SK-N-MC (cell line): ENCODE measurements around the gene FAM131B.
"Not testable (repeated sequence)": the region's sequence is repeated elsewhere in the genome, so short reads cannot be mapped to it uniquely, and the experiment has no call there.

ENCODE experiments used
- DNase-seq: peaks from one replicate; pipeline ENCODE4 v3.0.0-alpha.2; 2011; ENCODE audit warnings: low read depth, low spot score
- H3K27ac ChIP-seq: fragments of 200-600 bp; sonication (generic); 2 replicates; pipeline ENCODE4 v1.5.1; 2016; ENCODE audit warnings: mixed run types
- H3K36me3 ChIP-seq: fragments of 200-600 bp; sonication (generic); 2 replicates; pipeline ENCODE4 v1.6.1; 2017; ENCODE audit warnings: antibody characterized with exemption, low read length, mixed read lengths; ENCODE audit not compliant: insufficient read depth
- H3K4me3 ChIP-seq: fragments of 200-600 bp; sonication (generic); 2 replicates; pipeline ENCODE4 v1.5.1; 2016
- H3K9ac ChIP-seq: fragments of 200-600 bp; sonication (generic); 2 replicates; pipeline ENCODE4 v1.8.0; 2017; ENCODE audit warnings: mixed run types, mixed read lengths; ENCODE audit not compliant: insufficient read length
- H3K9me3 ChIP-seq: fragments of 200-600 bp; sonication (generic); 2 replicates; pipeline ENCODE4 v1.6.1; 2017; ENCODE audit warnings: low read depth, mild to moderate bottlenecking, antibody characterized with exemption, low read length, moderate library complexity, mixed read lengths
- EZH2 ChIP-seq: fragments of 200-600 bp; sonication (generic); IDR thresholded peaks from one replicate; pipeline ENCODE4 v1.6.1; 2017; ENCODE audit warnings: antibody characterized with exemption
- FOXP2 ChIP-seq: optimal IDR thresholded peaks from 2 replicates; pipeline ENCODE3; 2011; ENCODE audit warnings: mild to moderate bottlenecking, moderate library complexity; ENCODE audit not compliant: insufficient read depth; ENCODE audit errors: extremely low read length, control extremely low read depth
- POLR2AphosphoS5 ChIP-seq: IDR thresholded peaks from 2 replicates; pipeline ENCODE4 v1.6.1; 2012; ENCODE audit warnings: mild to moderate bottlenecking, low read depth, low read length, borderline replicate concordance

The FAM131B gene

DNA sequence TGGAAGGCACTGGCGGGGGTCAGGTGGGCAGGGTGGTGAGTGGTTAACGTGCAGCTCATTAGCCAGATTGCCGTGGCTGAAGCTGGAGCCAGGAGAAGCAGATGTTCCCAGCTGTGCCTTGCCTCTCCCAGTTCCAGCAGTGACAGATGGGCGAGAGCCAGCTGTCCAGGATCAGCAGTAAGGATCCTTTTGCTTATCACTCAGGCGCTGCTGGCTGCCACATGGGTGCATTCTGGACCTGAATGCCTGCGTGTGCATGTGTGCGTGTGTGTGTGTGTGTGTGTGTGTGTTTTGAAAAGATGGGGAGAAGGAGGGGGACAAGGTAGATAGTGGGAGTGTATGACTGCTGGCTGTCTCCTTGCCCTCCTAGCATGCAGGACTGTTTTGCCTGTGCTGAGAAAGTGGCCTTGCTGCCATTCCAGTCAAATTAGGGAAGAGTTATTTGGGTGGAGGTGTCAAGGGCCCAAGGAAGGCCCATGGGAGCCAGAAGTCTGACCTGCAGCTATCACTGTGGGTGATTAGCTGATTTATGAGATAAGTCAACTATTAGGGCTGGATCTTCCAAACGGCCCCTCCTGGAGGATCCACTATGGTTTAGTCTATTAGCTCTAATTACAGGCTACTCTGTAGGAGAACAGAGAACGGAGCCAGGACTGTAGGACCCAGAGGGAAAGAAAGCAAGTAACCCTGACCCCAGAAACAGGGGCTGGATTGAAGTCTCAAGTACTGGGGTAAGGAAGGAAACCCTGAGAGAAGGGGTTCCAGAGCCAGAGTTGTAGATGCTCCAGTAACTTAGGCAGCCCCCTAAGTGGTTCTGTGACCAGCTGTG, 42.9 kb upstream of the FAM131B start:
- Histone ChIP-seq H3K27ac (no peak overlapping the region), H3K4me3 (no peak overlapping the region), H3K36me3 (no peaks in the 10 kb centered on the region), H3K9ac (no peak overlapping the region), H3K9me3 (no peaks in the 10 kb centered on the region)
- DNase-seq = no peak
- no peak for TF ChIP-seq EZH2
- no peak for TF ChIP-seq POLR2AphosphoS5
- no peak for TF ChIP-seq FOXP2

DNA sequence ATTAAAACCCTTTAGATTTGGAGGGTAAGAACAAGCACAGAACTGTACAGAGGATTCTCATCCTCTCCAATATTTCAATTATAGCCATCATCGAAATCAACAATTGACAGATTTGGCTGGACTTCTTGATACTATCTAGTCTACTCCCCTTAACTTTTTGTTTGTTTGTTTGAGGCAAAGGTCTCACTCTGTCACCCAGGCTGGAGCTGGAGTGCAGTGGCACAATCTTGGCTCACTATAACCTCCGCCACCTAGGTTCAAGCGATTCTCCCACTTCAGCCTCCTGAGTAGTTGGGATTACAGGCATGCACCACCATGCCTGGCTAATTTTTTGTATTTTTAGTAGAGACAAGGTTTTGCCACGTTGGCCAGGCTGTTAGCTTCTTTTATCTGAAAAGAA, 39.7 kb upstream of the FAM131B start:
- not testable (repeated sequence) for H3K9me3 ChIP-seq, H3K27ac ChIP-seq, DNase-seq, H3K9ac ChIP-seq, H3K36me3 ChIP-seq, H3K4me3 ChIP-seq

DNA sequence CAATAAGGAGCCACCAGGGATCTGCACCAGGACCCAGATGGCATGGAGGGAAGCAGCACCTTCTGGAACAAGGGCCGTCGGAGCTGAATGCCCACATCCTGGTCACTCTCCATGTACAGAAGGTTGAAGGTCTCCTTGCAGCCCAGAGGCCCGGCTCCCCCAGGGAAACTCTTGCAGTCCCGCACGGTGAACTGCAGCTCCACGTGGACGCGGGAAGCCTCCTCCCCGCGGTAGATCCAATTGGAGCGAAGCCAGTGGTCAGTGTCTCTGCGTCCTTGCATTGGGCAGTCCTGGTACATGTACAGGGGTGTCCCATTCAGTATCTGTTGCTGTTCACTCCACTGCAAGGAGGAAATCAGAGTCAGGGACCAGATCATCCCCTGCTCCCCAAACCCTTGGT, 38.8 kb upstream of the FAM131B start:
- no peak overlapping the region for H3K27ac ChIP-seq
- no peaks in the 10 kb centered on the region for H3K9me3 ChIP-seq
- TF ChIP-seq POLR2AphosphoS5 (no peak), EZH2 (no peak), FOXP2 (no peak)
- H3K36me3 ChIP-seq = no peaks in the 10 kb centered on the region
- H3K4me3 ChIP-seq = no peak overlapping the region
- H3K9ac ChIP-seq = no peak overlapping the region
- DNase-seq = no peak

DNA sequence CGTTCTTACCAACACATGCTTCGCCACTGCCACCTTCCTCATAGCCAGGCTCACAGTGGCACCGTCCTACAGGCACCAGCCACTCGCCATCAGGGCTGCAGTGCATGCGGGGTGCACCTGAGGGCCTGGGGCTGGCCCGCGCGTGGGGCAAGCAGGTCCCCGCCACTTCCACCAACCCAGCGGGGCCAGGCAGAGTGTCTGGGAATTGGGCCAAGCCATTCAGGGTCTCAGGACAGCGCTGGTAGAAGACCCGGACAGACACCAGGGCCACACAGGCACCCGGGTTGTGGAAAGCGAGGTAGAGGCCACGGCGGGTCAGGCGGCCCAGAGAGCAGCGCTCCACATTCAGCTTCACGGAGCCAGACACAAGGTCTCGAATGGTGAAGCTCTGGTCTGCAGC, 37.1 kb upstream of the FAM131B start:
- H3K4me3 ChIP-seq = no peak overlapping the region
- no peaks in the 10 kb centered on the region for H3K9me3 ChIP-seq
- no peak for TF ChIP-seq POLR2AphosphoS5
- no peak for TF ChIP-seq FOXP2
- no peak for TF ChIP-seq EZH2
- no peak for DNase-seq
- H3K27ac ChIP-seq = no peak overlapping the region
- no peak overlapping the region for H3K9ac ChIP-seq
- H3K36me3 ChIP-seq = no peaks in the 10 kb centered on the region

DNA sequence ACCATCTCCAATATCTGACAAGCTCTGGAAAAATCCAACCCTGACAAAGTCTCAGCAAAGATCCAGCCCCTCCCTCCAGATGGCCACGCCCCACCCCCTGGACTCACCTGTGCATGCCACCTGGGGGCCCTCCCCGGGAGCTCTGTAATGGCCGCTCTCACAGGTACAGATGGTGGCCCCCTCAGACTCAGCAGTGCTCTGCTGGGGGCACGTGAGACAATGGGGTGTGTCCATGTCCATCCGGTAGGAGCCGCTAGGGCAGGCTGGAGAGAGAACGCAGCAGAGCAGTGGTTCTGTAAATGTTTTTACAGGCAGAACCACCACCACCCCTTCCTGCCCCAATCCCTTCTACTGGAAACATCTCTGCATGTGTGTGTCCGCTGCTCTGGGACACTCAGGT, 36.6 kb upstream of the FAM131B start:
- Histone ChIP-seq H3K9ac (no peak overlapping the region), H3K36me3 (no peaks in the 10 kb centered on the region), H3K4me3 (no peak overlapping the region), H3K9me3 (no peaks in the 10 kb centered on the region), H3K27ac (no peak overlapping the region)
- no peak for DNase-seq
- TF ChIP-seq FOXP2 (no peak), POLR2AphosphoS5 (no peak), EZH2 (no peak)

DNA sequence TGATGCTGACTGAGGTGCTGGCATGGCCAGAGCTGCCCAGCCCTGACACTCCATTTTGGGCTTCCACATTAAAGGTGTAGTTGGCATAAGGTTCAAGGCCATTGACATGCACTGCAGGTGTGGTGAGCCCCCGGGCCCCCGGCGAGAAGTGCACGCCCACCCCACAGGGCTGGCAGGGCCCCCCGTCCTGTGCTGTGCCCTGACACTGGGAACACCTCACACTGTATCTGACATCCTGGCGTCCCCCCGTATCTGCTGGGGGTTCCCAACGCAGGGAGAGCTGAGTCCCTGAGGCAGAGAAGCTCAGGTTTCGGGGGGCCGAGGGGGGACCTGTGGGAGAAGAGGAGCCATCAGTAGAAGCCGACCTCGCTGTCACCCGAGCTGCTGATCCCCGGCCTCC, 36.1 kb upstream of the FAM131B start:
- H3K9me3 ChIP-seq = no peaks in the 10 kb centered on the region
- TF ChIP-seq FOXP2 (no peak), POLR2AphosphoS5 (no peak)
- H3K4me3 ChIP-seq = no peak overlapping the region
- no peak for DNase-seq
- H3K9ac ChIP-seq = no peak overlapping the region
- no peak overlapping the region for H3K27ac ChIP-seq
- no peaks in the 10 kb centered on the region for H3K36me3 ChIP-seq

DNA sequence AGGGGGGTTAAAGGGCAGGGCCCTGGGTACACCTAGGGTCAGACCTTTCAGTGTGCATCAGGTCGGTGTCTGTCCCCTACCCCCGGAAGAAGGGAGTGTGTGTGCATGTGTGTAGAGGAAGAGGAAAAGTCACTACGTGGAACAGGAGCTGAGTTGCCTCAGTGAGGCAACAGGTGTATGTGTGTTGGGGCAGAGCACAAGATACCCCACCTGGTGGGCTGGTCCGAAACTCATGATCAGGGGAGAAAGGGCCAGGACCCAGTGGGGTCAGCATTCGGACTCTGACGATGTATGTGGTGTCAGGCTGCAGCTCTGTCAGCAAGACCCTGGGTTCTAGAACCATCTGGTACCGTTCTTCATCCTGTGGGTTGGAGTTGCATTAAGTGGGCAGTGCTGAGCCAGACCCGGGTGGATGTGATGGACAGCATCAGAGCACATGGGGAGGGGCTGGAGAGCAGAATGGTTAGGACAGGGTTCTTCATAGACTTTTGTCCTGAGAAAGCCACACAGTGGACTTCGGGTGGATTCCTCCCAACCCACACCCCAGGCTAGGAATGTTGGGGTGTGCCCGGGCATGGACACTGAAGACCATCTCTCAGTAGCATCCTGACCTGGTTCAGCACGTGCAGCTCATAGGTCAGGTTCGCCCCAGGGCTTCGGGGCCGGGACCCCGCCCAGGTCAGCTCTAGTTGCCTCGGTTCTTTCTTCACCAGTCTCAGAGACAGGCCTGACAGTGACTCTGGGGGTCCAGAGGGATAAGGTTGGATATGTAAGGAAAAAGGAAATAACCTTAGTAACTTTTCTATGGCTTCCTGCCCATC, 35.4 kb upstream of the FAM131B start:
- TF ChIP-seq FOXP2 (no peak), EZH2 (no peak), POLR2AphosphoS5 (no peak)
- no peak overlapping the region for H3K9ac ChIP-seq
- DNase-seq = no peak
- H3K4me3 ChIP-seq = no peak overlapping the region
- no peaks in the 10 kb centered on the region for H3K36me3 ChIP-seq
- no peaks in the 10 kb centered on the region for H3K9me3 ChIP-seq
- no peak overlapping the region for H3K27ac ChIP-seq

DNA sequence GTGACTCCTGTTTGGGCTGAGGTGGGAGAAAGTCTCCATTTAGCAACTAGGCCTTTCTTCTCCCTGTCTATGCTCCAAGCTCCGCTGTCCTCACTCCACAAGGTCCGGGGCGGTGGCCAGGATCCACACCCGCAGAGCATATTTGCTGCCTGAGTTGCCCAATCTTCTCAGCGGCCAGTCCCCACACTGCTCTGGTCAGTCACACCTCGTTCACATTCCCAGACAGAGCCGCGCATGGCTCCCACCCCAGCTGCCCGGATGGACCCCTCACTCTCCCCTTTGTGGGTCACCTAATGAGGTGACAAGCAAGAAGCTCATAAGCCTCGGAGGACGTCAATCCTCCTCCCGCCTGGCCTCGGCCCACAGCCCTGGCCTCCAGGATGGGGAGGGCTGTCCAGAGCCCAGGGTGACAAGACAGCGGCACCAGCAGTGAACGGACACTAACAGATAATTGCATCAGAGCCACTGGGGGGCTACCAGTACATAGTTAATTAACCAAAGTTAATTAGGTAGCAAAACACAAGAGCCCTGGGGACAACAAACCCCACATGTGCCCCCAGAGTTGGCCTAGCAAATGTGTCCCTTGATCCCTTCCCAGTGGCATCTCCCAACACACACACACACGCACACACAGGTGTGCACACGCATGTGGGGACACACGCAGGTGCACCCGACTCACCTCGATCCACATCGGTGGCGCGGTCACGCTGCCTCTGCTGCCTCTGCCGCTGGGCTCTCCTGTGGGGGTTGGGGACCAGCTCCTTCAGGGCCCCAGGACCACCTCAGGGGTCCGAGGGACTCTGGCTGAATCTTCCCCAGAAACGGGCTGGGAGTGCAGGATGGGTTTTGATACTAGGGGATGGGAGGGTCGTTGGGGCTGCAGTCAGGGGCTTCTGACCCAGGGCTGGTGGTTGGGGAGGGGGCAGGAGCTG, 34.4 kb upstream of the FAM131B start:
- H3K9ac ChIP-seq = no peak overlapping the region
- no peak overlapping the region for H3K27ac ChIP-seq
- H3K9me3 ChIP-seq = no peaks in the 10 kb centered on the region
- TF ChIP-seq EZH2 (no peak), FOXP2 (no peak), POLR2AphosphoS5 (no peak)
- H3K36me3 ChIP-seq = no peaks in the 10 kb centered on the region
- no peak for DNase-seq
- H3K4me3 ChIP-seq = no peak overlapping the region
